Cardiac fibroblast (primary cell): Measurements from ENCODE around the gene CDH13.

Source experiments
- DNase-seq, 2 donors: peaks; one replicate each; pipeline versions ENCODE4 v3.0.0 to v3.0.0-alpha.2; 2010; ENCODE audit warnings: low read depth in 2 of 2
- H3K4me3 ChIP-seq, 2 donors: replicated peaks in 1 of 2; 1 replicate in 1 of 2; 2 replicates in 1 of 2; pipeline ENCODE4 v1.5.1; 2011; ENCODE audit warnings: low read depth in 2 of 2, low read length in 2 of 2, mild to moderate bottlenecking in 2 of 2, moderate library complexity in 1 of 2
- TF ChIP-seq, protein P1 (sequence below): IDR thresholded peaks from one replicate; pipeline ENCODE4 v1.5.1; 2011; ENCODE audit warnings: low read depth, mild to moderate bottlenecking, low read length, inconsistent platforms

Gene CDH13

DNA sequence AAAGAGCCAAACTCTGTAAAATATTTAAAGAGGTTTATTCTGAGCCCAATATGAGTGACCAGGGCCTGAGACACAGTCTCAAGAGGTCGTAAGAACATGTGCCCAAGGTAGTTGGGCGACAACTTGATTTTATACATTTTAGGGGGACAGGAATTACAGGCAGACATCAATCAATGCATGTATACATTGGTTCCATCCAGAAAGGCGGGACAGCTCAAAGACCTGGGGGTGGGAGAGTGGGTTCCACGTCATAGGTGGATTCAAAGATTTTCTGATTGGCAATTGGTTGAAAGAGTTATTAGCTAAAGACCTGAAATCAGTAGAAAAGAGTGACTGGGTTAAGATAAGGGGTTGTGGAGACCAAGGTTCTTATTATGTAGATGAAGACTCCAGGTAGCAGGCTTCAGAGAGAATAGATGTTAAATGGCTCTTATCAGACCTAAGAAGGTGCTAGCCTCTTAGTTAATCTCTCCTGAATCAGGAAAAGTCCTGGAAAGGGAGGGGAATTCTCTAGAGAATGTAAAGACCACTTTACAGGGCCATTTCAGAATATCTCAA is 1213.4 kb downstream of the CDH13 start:
- H3K4me3 ChIP-seq, result no peak overlapping the region
- TF ChIP-seq, protein P1, sequence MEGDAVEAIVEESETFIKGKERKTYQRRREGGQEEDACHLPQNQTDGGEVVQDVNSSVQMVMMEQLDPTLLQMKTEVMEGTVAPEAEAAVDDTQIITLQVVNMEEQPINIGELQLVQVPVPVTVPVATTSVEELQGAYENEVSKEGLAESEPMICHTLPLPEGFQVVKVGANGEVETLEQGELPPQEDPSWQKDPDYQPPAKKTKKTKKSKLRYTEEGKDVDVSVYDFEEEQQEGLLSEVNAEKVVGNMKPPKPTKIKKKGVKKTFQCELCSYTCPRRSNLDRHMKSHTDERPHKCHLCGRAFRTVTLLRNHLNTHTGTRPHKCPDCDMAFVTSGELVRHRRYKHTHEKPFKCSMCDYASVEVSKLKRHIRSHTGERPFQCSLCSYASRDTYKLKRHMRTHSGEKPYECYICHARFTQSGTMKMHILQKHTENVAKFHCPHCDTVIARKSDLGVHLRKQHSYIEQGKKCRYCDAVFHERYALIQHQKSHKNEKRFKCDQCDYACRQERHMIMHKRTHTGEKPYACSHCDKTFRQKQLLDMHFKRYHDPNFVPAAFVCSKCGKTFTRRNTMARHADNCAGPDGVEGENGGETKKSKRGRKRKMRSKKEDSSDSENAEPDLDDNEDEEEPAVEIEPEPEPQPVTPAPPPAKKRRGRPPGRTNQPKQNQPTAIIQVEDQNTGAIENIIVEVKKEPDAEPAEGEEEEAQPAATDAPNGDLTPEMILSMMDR, result no peak
- DNase-seq, result no peak

DNA sequence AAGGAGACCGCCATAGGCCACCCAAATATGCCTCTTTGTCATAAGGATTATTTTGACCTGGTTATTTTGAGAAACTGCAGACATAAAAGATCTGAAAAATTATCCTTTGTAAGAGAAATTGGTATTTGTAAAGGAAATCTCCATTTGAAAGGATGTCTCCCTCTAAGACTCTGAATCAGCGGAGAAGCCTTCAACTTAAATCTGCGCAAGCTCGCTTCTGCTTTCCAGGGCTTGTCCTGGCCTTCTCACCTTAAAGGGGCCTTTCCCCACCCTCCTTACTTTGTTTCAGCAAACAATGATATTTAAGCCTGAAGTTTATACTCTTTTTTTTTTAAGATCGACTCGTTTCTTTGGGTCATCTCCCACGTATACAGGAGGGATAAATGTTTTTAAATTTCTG is 1215.5 kb downstream of the CDH13 start:
- DNase-seq, result no peak
- TF ChIP-seq, protein P1, result no peak
- no peak overlapping the region for H3K4me3 ChIP-seq

DNA sequence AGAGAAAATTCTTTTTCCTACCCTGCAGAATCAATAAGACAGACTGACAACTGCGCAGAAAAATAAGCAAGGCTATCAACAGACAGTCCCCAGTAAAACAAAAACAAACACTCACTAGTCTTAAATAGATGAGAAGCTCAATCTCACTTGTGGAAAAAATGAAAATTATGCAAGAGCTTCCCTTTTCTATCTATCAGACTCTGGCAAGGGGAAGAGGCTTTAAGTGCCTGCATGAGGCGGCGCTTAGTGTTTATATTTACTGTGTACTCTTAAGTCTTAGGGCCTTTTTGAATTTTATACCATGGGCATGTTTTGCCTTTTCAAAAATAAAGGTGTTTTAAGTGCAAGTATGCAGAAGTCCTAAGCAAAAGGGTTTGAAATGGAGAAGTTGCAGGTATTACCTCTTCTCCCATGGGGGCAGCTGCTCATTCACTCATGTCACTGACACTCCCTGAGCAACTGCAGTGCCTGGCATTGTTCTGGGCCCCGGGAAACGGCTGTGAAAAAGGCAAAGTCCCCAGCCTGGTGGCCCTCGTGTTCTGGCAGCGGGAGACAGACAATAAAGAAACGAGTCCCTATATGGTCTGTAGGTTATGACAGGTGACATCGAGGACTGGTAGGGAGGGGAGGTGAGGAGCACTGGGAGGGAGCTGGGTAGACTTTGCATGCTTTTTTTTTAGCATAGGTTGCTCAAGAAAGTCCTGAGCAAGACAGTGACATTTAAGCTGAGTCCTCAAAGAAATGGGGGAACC is 1216.2 kb downstream of the CDH13 start:
- H3K4me3 ChIP-seq, result no peak overlapping the region
- TF ChIP-seq, protein P1, result no peak
- no peak for DNase-seq

DNA sequence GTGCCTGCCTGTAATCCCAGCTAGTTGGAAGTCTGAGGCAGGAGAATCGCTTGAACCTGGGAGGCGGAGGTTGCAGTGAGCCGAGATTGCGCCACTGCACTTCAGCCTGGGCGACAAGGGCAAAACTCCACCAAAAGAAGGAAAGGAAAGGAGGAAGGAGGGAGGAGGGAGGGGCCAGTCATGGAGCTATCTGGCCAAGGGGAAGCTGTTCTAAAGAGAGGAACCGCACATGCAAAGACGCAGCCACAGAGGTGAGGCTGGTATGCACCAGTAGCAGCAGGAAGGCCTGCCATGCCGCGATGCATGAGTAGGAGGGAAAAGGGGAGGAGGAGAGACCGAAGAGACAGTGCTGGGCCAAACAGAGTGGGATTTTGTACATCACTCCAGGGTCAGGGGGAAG is 1216.9 kb downstream of the CDH13 start:
- TF ChIP-seq, protein P1, result no peak
- DNase-seq, result no peak
- no peak overlapping the region for H3K4me3 ChIP-seq

DNA sequence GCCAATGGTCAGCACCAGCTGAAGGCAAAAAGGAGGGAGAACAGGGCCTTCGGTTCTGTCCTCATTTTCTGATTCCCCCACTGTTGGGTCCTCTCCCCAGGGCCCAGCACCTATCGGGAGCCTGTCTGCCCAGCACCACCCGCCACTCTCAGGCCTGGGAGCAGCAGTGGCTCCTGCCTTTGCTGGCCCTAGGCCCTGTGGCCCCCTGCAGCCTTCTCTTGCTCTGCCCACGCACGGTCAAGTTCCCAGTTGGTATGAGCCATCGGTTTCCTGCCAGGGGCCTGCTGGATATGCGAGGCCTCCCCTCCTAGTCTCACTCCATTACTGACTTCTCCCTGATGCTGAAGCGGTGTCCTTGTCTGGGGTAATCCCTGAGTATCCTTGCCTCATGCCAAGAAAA is 1218.5 kb downstream of the CDH13 start:
- H3K4me3 ChIP-seq, result no peak overlapping the region
- TF ChIP-seq, protein P1, result no peak
- no peak for DNase-seq

DNA sequence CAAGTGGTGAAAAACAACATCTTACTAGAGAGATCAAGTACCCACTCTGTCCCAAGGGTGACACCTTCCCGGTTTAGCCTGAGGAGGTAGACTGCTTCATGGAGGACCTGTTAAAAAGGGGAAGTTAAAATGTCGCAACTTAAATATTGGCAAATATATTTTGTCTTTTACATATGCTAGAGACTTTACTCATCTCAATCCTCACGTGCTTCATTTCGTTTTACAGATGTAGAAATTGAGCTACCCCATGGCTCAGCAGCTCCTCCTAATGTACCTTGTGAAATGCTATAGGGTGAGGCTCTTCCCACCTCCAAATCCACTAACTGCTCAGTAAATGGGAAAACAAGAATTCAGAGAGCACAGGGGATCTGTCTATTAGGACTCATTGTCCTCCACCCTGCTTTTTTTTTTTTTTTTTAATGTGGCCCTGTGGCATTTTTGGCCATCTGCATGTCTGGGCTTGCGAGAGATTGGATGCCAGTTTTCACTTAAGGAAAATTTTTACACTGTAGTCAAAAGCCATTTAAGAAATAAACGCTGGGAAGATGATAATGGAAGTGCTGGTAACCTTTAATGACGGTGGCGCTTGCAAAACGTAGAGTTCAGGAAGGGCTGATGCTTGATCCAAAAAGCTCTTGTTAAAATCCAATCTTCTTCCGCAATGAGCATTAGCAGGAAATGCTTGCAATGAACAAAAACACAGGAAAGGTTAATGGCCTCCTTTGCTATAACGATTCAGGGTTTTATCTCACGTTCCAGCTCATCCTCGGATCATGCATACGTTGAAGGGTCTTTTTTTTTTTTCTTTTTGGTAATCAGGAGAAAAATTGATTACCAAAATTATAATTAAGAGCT is 1220.8 kb downstream of the CDH13 start:
- TF ChIP-seq, protein P1, result no peak

More for the DNA sequence above, 1220.8 kb downstream of the CDH13 start:
- no peak for DNase-seq
- H3K4me3 ChIP-seq, result no peak overlapping the region
